Measurements from ENCODE around the gene FGFBP1.

FGFBP1 gene

DNA sequence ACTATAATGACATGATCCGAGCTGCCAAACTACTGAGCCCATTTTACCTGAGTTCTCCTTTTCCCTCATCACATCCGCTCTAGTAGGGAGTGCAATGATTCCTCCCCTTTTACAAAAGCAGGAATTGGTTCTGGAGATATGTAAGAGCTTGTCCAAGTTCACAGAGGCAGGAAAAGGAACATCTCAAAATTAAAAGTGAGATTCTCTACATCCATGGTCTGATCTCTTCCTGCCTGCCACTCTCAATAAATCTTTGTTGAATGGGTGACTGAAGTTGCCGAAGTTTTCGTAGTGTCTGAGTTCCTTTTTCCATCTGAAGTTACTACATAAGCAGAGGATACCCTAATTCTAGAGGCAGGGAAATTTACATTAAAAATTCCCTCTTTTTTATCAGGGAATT lies at the start of gene FGFBP1:
Gene FGFBP1 (minus strand): TSS at position 101 of the 400 bp plus-strand sequence. CDS start 2,108 bp downstream, outside the sequence.
- TF ChIP-seq, protein P1, sequence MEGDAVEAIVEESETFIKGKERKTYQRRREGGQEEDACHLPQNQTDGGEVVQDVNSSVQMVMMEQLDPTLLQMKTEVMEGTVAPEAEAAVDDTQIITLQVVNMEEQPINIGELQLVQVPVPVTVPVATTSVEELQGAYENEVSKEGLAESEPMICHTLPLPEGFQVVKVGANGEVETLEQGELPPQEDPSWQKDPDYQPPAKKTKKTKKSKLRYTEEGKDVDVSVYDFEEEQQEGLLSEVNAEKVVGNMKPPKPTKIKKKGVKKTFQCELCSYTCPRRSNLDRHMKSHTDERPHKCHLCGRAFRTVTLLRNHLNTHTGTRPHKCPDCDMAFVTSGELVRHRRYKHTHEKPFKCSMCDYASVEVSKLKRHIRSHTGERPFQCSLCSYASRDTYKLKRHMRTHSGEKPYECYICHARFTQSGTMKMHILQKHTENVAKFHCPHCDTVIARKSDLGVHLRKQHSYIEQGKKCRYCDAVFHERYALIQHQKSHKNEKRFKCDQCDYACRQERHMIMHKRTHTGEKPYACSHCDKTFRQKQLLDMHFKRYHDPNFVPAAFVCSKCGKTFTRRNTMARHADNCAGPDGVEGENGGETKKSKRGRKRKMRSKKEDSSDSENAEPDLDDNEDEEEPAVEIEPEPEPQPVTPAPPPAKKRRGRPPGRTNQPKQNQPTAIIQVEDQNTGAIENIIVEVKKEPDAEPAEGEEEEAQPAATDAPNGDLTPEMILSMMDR (IDR thresholded peaks at IDR 0.05; ENCODE audit: low read depth, low read length): no peak
- in situ Hi-C loops (cut with HindIII; ENCODE audit: low sequenced_read_pairs): no loop called here
- no peak within 1 kb of the TSS for H3K4me3 ChIP-seq (ENCODE audit: low read depth, low read length)

DNA sequence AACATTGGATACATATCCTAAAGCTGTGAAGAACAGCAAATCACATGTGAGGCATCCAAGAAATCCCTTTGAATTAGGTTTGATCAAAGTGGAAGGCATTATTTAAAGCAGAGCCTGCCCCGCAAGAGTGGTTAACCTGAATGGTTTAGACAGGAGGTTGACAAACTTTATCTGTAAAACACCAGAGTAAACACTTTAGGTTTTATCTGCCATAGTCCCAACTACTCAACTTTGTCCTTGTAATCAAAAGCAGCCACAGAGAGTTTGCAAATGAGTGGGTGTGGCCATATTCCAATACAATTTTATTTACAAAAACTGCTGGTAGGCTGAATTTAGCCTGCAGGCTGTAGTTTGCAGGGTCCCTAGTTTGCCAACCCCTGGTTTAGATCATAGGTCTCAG lies 49.7 kb upstream of the FGFBP1 start:
- TF ChIP-seq, protein P1 (IDR thresholded peaks at IDR 0.05; ENCODE audit: low read depth, low read length): no peak
- no peak overlapping the region for H3K4me3 ChIP-seq (ENCODE audit: low read depth, low read length)
- DNase-seq (ENCODE audit: low read depth, low spot score): no peak
- in situ Hi-C loops (cut with HindIII; ENCODE audit: low sequenced_read_pairs): no loop called here

More for the DNA sequence above, at the start of gene FGFBP1:
- DNase-seq (ENCODE audit: low read depth, low spot score): no peak

DNA sequence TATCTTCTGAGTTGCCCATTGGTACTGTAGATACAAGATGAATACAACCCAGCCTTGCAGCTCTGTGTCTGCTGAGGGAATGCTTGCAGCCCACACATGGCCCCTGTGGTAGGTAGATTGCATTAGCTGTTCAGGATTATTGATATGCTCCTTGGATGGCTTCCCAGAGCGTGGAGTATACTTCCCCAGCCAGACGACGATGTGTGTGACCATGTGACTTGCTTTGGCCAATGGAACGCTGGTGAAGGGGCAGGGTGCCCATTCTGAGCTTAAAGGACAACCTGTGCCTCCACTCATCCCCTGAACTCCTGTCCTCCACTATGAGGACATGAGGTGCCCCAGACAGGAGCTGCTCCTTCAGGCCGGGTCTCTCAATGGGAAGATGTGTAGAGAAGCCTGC lies 48.4 kb upstream of the FGFBP1 start:
- TF ChIP-seq, protein P1 (IDR thresholded peaks at IDR 0.05; ENCODE audit: low read depth, low read length): no peak

DNA sequence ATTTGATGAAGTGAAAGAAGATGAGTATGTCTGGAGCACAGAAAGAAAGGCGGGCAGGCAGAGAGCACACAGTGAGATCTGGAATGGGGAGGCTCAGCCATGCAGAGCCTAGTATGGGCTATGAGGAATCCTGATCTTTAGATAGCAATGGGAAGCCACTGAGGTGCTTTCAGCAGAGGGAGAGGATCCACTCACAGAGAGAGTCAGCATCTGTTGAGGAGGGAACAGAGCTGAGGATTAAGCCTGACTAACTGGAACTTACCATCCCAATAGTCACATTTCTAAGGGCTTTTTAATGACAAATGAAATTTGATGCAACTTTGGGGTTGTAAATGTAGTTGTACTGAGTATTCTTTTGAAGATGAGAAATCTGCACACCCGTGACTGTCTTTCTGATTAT lies 45.1 kb upstream of the FGFBP1 start:
- in situ Hi-C loops (cut with HindIII; ENCODE audit: low sequenced_read_pairs): no loop called here
- DNase-seq (ENCODE audit: low read depth, low spot score): no peak
- TF ChIP-seq, protein P1 (IDR thresholded peaks at IDR 0.05; ENCODE audit: low read depth, low read length): no peak
- H3K4me3 ChIP-seq (ENCODE audit: low read depth, low read length): no peak overlapping the region

More for the DNA sequence above, 48.4 kb upstream of the FGFBP1 start:
- in situ Hi-C loops (cut with HindIII; ENCODE audit: low sequenced_read_pairs): no loop called here
- no peak overlapping the region for H3K4me3 ChIP-seq (ENCODE audit: low read depth, low read length)
- no peak for DNase-seq (ENCODE audit: low read depth, low spot score)

DNA sequence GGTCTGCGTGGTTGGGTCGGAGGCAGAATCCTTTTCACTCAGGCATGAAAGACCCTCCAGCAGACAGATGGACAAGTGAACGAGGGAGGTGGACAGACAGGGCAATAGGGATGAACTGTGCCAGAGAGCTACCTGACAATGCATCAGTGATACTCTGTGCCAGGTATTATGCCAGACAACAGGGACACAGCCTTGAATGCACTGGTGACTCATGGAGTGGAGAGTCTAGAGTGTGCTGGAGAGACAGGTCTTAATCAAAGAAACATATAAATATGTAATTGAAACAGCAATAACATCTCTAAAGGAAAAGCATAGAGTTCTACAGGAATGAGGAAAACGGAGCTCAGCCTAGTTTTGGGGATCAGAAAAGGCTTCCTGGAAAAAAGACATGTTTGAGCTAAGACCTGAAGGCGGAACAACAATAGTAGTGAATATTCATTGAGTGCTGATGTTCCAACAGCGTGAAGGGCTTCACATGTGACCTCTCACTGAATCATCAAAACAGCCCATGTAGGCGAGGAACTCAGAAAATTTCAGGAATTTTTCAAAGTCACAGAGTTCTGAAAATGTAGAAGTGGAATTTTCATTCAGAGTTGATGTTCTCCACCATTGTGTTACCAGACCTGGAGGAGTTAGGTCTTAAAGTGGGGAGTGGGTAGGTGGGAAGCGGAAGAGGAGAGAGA lies 44.4 kb upstream of the FGFBP1 start:
- peak; percentile 28 for DNase-seq (ENCODE audit: low read depth, low spot score)
- H3K4me3 ChIP-seq (ENCODE audit: low read depth, low read length): no peak overlapping the region
- TF ChIP-seq, protein P1 (IDR thresholded peaks at IDR 0.05; ENCODE audit: low read depth, low read length): no peak
- in situ Hi-C loops (cut with HindIII; ENCODE audit: low sequenced_read_pairs): no loop called here

DNA sequence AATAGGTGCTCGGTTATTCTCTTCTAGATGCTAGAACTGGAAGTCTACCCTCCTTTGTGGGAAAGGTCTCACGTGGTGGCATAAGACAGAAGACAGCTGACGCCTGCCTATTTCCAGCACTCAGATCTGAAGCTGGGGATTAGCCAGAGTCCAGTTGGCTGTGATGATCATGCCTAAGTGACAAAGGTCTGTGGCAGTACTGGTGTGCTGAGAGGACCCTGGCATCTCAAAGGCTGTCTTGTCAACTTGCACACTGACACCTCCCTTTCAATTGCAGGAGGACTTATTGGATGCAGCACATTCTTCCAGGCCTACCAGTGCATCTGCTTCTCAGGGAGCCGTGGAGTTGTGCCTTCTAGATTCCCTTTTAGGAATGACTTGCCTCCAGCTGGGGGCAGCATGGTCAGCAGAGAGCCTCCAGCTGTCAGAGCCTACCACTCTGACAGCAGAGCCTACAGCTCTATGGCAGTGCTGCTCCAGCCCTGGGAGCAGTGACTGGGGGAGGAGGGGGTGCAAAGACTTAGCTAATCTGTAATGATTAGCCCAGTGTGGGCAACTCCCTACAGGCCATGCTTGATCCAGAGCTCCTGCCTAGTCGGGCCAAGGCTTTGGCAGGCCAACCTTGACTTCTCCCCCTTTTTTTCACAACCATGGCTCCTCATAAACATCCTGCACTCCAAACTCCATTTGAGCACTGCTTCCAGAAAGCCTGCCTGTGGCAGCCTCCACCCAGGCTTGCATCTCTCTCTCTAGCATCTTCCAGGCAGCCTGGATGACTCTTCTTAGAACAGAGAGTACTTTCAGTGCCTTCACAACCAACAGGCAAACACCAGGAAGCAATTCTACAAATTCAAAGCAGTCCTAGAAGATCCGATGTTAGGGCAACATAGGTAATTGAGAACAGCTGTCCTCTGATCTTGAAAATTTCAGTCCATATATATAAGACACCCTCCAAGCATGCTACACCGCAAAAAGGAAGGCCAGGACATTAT lies 38.2 kb upstream of the FGFBP1 start:
- in situ Hi-C loops (cut with HindIII; ENCODE audit: low sequenced_read_pairs): no loop called here
- TF ChIP-seq, protein P1 (IDR thresholded peaks at IDR 0.05; ENCODE audit: low read depth, low read length): no peak
- H3K4me3 ChIP-seq (ENCODE audit: low read depth, low read length): no peak overlapping the region
- no peak for DNase-seq (ENCODE audit: low read depth, low spot score)
